Measurements from ENCODE around the gene DIS3L2.

DNA sequence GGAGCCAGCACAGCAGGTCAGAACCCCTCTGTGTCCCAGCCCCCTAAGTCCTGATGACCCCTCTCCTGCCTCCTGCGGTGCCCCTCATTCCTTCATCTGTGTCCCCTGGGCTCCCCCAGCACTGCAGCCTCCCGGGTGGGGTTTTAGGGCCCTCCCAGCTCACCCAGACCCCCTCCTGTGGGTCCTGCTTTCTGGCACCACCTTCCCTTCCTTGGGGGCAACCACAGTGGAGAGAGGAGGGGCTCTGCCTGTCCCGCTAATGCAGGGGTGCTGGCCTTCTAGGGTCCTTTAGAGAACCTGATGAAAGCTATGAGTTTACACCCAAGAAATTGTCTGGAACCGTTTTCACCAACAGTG lies 374.3 kb downstream of the DIS3L2 start:
- TF ChIP-seq CTCF (IDR thresholded peaks at IDR 0.05): no peak
- no peak for TF ChIP-seq POLR2A (IDR thresholded peaks at IDR 0.05)
